Activated CD8-positive, alpha-beta memory T cell treated with anti-CD3 and anti-CD28 coated beads for 1 hour (primary cell): ENCODE data around the gene BIK.
A peak's percentile ranks its signal among the peaks of the same experiment; 100 is the strongest.

Source experiments
- DNase-seq, 2 donors: peaks; one replicate each; pipeline ENCODE4 v3.0.0-alpha.2; 2020; ENCODE audit warnings: low read depth in 1 of 2; ENCODE audit errors: extremely low read depth in 1 of 2

The BIK gene, protein sequence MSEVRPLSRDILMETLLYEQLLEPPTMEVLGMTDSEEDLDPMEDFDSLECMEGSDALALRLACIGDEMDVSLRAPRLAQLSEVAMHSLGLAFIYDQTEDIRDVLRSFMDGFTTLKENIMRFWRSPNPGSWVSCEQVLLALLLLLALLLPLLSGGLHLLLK

GRCh38 chr22:43110444-43110926, at the start of gene BIK:
TSS of gene BIK (plus strand) at chr22:43110750. CDS start at chr22:43124023, 13,273 bp downstream.
- peak in 1 of 2 donors; percentile 32 for DNase-seq

DNA sequence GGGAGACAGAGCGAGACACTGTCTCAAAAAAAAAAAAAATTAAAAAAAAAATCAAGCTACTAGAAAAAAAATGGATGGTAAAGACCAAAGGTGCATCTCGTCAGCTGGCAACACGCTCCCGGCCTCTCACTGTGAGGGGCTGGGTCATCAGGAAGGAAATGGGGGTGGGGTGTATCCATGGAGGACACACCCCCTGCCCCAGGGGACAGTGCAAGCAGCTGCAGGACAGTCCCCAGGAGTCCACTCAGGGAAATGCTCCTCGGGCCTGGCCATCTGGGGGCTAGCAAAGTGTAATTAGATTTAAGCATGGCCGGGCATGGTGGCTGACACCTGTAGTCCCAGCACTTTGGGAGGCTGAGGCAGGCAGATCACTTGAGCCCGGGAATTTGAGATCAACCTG, 44.4 kb upstream of the BIK start:
- no peak for DNase-seq

DNA sequence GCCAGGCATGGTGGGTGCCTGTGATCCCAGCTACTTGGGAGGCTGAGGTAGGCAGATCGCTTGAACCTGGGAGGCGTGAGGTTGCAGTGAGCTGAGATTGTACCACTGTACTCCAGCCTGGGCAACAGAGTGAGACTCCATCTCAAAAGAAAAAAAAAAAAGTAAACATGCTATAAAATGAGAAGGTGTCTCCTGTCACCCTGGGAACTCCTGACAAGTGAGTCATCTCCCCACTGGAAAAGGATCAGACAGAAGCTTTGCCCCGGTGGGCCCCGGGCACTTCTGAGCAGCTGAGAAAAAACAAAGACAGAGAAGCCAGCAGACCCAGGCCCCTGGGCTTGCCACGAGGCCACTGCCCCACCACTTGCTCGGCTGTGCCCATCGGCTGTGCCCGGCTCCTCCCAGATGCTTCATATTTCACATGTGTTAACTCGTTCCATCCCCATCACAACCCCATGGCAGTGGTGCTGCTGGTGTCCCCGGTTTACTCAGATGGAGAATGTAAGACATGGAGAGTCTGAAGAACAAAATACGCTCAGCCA, 43.6 kb upstream of the BIK start:
- no peak for DNase-seq

DNA sequence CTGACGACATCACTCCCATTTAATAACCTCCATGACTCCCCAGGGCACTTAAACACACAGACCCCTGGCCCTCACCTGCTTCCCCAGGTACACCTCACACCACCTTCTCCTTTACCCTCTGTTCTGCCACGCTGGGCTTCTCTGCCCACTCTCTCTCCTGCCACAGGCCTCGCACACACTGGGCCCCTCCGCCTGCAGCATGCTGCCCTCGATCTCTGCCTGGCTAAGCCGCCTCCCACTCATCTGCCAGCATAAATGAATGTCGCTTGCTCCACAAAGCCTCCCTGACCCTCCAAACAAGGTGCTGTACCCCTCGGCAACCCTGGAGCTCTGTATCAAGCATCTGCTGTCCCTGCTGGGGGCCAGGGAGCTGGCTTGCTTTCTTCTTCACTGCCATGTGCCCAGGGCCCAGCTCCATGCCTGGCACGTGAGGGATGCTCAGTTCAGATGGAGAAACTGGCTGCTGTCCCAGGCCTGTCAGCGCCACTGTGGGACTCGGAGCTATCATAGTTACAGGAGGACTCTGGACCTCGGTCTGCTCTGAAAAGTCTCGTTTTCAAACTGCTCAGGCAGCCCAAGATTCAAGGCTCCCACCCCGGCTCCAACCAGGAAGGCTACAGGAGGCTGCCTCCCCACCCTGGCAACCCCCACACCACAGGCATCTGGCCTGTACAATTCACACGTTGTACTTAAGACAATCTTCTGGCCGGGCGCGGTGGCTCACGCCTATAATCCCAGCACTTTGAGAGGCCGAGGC, 33.3 kb upstream of the BIK start:
- DNase-seq: no peak

DNA sequence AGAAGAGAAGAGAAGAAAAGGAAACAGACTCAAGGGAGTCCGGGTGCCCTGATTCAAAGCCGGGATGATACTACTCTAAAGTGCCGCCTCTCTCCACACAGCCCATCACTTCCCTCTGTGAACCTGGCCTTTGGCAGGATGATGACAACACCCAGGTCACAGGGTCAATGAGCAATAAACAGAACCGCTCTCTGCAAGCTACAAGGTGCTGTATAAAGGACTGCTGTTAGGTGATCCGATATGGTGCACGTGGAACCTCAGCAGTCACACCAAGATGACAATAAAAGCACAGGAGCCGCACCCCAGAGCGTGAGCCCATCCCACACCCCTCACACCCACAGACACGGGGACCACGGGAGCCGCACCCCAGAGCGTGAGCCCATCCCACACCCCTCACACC, 32.0 kb upstream of the BIK start:
- no peak for DNase-seq

- no peak for DNase-seq
Observed at GRCh38 chr22:43079742-43080141, 30.8 kb upstream of the BIK start.

DNA sequence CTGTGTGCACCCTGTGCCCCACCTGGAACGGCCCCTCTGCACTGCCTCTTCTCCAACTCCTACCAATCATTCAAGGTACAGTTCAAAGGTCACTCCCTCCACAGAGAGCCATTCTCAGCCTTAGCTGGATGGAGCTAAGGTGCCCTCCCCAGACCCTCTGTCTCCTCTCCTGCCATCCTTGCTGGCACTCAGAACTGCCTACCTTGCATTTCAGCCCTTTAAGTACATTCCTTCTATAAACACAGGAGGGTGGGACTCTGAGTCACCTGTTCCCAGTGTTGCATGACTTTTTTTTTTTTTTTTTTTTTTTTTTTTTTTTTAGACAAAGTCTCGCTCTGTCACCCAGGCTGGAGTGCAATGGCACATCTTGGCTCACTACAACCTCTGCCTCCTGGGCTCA, 29.9 kb upstream of the BIK start:
- DNase-seq: no peak

DNA sequence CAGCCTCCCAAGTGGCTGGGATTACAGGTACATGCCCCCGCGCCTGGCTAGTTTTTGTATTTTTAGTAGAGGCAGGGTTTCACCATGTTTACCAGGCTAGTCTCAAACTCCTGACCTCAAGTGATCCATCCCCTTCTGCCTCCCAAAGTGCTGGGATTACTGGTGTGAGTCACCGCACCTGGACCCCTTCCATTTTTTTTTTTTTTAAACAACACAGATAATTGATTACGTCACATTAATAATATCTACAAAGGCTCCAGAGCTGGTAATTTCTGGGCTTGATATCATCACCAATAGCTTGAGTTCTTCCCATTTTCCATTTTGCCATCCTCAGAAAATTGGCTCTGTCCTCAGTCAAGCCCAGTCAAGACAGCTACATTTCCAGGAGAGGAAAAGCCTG, 28.6 kb upstream of the BIK start:
- no peak for DNase-seq

DNA sequence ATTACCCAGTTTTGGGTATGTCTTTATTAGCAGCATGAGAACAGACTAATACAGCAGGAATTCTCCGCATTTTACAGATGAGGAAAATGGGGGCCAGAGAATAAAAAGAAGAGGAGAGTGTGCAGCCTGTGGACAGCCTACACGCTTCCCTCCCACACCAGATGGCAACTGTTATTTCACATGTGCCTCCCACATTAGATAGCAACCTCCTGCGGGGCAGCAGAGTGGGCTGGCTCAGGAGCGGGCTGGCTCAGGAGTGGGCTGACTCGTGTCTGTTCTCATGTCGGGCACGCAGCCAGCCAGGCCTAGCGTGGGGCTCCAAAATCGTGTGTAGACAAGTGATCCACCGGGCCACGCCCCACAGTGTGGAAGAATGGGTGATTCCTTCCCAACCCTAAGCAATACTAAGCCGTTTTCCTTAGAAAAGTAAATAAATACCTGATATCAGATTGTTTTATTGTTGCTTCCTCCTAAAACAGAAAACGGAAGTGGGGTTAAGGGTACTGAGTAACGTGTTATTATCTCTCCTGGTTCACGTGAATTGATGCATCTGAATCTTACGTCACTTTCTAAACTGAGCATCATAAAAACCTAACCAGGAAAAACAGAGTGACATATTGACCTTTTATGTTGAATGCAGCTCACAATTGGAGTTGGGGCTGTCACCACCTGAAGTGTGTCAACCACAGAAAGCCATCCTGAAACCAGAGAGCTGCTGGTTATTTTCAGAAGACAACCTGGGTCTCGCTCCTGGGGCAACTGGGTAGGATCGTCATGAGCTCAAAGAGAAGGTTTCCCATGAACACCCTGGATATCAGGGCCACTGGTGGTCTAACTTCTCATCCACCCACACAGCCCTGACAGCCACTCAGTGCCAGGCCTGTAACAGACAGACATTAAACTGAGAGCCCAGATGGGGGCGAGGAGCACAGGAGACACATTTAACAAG, 24.6 kb upstream of the BIK start:
- no peak for DNase-seq

DNA sequence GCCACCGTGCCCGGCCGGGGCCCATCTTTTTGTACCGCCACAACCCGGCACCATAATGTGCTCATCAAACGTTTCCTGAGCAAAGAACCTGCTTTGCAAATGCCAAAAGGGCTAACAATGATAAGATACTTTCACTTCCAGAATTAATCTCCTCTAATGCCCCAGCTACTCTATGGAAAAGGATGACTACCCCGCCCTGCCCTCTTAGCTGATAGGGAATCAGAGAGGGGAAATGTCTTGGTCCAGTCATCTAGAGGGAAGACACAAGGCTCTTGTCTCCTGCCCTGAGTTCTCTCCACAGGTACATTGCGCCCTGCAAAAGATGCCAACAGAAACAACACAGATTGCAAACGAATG, 21.9 kb upstream of the BIK start:
- no peak for DNase-seq

- peak; percentile 53 to 81 for DNase-seq
Observed at GRCh38 chr22:43088984-43089717, 21.4 kb upstream of the BIK start, which contains the start of gene TTLL1. TSS of gene TTLL1 (minus strand) at chr22:43089391. CDS start at chr22:43075586, 13,805 bp downstream.

DNA sequence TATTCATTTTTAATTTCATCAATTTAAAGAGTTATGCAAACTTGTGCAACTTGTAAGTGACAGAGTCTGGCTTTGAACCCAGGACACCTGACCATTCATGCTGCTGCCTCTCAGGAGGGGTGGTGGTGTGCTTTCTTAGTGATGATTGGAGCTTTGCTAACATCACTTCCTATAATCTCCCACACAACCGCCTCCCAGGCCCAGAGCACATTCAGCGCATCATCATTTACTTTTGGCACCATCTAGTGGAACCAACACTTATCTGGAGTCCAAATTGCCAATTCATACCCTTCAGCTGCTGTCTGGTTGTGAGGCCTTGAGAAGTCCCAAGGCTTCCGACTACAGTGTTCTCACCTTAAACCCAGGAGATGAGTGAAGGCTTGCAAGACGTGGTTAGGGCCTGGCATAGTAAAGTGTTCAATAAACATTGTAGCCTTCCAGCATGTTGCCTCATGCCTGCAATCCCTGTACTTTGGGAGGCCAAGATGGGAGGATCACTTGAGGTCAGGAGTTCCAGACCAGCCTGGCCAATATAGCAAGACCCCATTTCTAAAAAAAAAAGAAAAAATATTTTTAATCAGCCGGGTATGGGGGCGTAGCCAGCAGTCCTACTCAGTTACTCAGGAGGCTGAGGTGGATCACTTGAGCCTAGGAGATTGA, 20.3 kb upstream of the BIK start:
- DNase-seq: no peak

GRCh38 chr22:43092085-43092484, 18.5 kb upstream of the BIK start:
- DNase-seq: no peak

- no peak for DNase-seq
Observed at GRCh38 chr22:43094085-43094484, 16.5 kb upstream of the BIK start.

DNA sequence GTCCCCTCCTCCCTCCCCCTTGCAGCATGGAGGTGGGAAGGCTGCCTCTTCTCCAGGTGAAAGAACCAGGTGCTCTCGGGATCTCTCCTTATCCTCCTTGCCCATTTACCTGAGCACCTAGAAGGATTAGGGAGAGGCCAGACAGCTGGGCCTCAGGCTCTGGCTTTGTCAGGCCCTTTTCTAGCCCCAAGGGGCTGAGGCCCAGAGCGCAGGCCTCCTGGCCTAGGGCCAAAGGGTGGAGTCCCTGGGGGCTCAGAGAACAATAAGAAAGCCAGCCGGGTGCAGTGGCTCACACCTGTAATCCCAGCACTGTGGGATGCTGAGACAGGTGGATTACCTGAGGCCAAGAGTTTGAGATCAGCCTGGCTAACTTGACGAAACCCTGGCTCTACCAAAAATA, 16.0 kb upstream of the BIK start:
- no peak for DNase-seq

- no peak for DNase-seq
Observed at GRCh38 chr22:43096420-43096819, 14.1 kb upstream of the BIK start.

- no peak for DNase-seq
Observed at GRCh38 chr22:43098356-43098755, 12.2 kb upstream of the BIK start.

GRCh38 chr22:43099095-43099494, 11.5 kb upstream of the BIK start:
- DNase-seq: no peak

- no peak for DNase-seq
Observed at GRCh38 chr22:43100225-43100624, 10.3 kb upstream of the BIK start.

- DNase-seq: no peak
Observed at GRCh38 chr22:43101306-43101705, 9.2 kb upstream of the BIK start.
